CD4-positive, alpha-beta T cell (primary cell): ENCODE measurements around the gene CLCN6. TPM values are rescaled to one million over a fixed set of nuclear protein-coding genes. Genes with fewer than 3 reads are reported as not detected.

Source experiments
- ATAC-seq: fragments of 200-7000 bp; cut with Tn5 transposase; one replicate; pipeline ENCODE4 v1.10.0; 2022; ENCODE audit warnings: mild to moderate bottlenecking; ENCODE audit not compliant: poor library complexity
- CTCF ChIA-PET: fragments of 350-600 bp; sonication (Branson Sonifier 250); formaldehyde crosslinking; loops from one replicate; lab custom pipeline; 2021; ENCODE audit warnings: antibody characterized with exemption, inconsistent platforms; lab: Charles Lee
- POLR2A ChIA-PET: fragments of 350-600 bp; sonication (Branson Sonifier 250); formaldehyde crosslinking; loops from one replicate; lab custom pipeline; 2021; ENCODE audit warnings: antibody characterized with exemption, inconsistent platforms; lab: Charles Lee
- DNase-seq, 14 experiments: peaks; one replicate each; pipeline ENCODE4 v3.0.0-alpha.2; 2013 to 2020; ENCODE audit warnings: mixed read lengths in 2 of 14
- H3K27ac ChIP-seq, 2 donors: one replicate each; pipeline versions ENCODE4 v1.5.1 to v1.7.0; 2013; ENCODE audit warnings: low read length in 2 of 2, low read depth in 1 of 2, mild to moderate bottlenecking in 1 of 2
- H3K27me3 ChIP-seq, 2 experiments: 1 replicate in 1 of 2; 2 replicates in 1 of 2; pipeline versions ENCODE4 v1.6.1 to v1.7.0; 2013; ENCODE audit warnings: low read length in 2 of 2, control low read depth in 1 of 2, mild to moderate bottlenecking in 1 of 2, moderate library complexity in 1 of 2; ENCODE audit not compliant: insufficient read depth in 2 of 2, control insufficient read depth in 1 of 2
- H3K36me3 ChIP-seq: one replicate; pipeline ENCODE4 v1.6.1; 2013; ENCODE audit warnings: low read length, control low read depth; ENCODE audit not compliant: insufficient read depth
- H3K4me1 ChIP-seq: one replicate; pipeline ENCODE4 v1.6.1; 2013; ENCODE audit warnings: low read length, control low read depth; ENCODE audit not compliant: insufficient read depth
- H3K4me3 ChIP-seq: one replicate; pipeline ENCODE4 v1.5.1; 2013; ENCODE audit warnings: mild to moderate bottlenecking, low read length, moderate library complexity
- H3K9me3 ChIP-seq, 2 experiments: 1 replicate in 1 of 2; 2 replicates in 1 of 2; pipeline versions ENCODE4 v1.6.1 to v1.7.0; 2013; ENCODE audit warnings: low read length in 2 of 2, mild to moderate bottlenecking in 2 of 2, control low read depth in 1 of 2, moderate library complexity in 1 of 2; ENCODE audit not compliant: control insufficient read depth in 1 of 2, insufficient read depth in 1 of 2
- H3K27ac Mint-ChIP-seq: one replicate; pipeline ENCODE4 v1.8.0; 2020; ENCODE audit warnings: mixed read lengths
- H3K27me3 Mint-ChIP-seq: one replicate; pipeline ENCODE4 v1.8.0; 2021; ENCODE audit warnings: mixed read lengths
- H3K36me3 Mint-ChIP-seq: one replicate; pipeline ENCODE4 v1.8.0; 2021; ENCODE audit warnings: low read depth, mixed read lengths
- H3K4me1 Mint-ChIP-seq: one replicate; pipeline ENCODE4 v1.8.0; 2021; ENCODE audit warnings: low read depth, mixed read lengths
- H3K4me3 Mint-ChIP-seq: one replicate; pipeline ENCODE4 v1.8.0; 2020; ENCODE audit warnings: mild to moderate bottlenecking, mixed read lengths
- H3K9me3 Mint-ChIP-seq: one replicate; pipeline ENCODE4 v1.8.0; 2020; ENCODE audit warnings: mixed read lengths
- intact Hi-C, 2 experiments: fragments of 100-400 bp; cut with DNase I in 1 of 2; cut with micrococcal nuclease in 1 of 2; formaldehyde crosslinking; loops; one replicate each; pipeline versions ENCODE4 v1.15.1 to v1.9.0; 2023 to 2025; cut with DNase I, micrococcal nuclease
- total RNA-seq, 174 experiments: library from RNA in 2 of 174; stranded (reverse) in 2 of 174; gene quantifications; one replicate each; pipeline ENCODE4 v1.2.3 and lab custom pipeline; 2021 to 2026
- TF ChIP-seq, protein P1 (sequence below): fragments of 200-600 bp; IDR thresholded peaks from one replicate; pipeline ENCODE4 v1.8.0; 2022; ENCODE audit warnings: antibody characterized with exemption, mild to moderate bottlenecking

Gene CLCN6
- total RNA-seq, 2 experiments from 2014 or later = 10.9 to 11.2 TPM

- Mint-ChIP-seq H3K36me3 (no peaks in the 10 kb centered on the region), H3K4me3 (no peak overlapping the region), H3K9me3 (no peaks in the 10 kb centered on the region), H3K27ac (no peak overlapping the region), H3K4me1 (no peaks in the 10 kb centered on the region), H3K27me3 (peaks cover 28% of the 10 kb centered on the region)
- ChIA-PET POLR2A (no interaction called here), CTCF (no interaction called here)
- intact Hi-C loops = no loop called here
- ATAC-seq (no peak), DNase-seq (no peak)
- TF ChIP-seq, protein P1, sequence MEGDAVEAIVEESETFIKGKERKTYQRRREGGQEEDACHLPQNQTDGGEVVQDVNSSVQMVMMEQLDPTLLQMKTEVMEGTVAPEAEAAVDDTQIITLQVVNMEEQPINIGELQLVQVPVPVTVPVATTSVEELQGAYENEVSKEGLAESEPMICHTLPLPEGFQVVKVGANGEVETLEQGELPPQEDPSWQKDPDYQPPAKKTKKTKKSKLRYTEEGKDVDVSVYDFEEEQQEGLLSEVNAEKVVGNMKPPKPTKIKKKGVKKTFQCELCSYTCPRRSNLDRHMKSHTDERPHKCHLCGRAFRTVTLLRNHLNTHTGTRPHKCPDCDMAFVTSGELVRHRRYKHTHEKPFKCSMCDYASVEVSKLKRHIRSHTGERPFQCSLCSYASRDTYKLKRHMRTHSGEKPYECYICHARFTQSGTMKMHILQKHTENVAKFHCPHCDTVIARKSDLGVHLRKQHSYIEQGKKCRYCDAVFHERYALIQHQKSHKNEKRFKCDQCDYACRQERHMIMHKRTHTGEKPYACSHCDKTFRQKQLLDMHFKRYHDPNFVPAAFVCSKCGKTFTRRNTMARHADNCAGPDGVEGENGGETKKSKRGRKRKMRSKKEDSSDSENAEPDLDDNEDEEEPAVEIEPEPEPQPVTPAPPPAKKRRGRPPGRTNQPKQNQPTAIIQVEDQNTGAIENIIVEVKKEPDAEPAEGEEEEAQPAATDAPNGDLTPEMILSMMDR = no peak
- Histone ChIP-seq H3K9me3 (peaks cover 0 to 5% of the 10 kb centered on the region in 2 experiments), H3K4me1 (peaks cover 10% of the 10 kb centered on the region), H3K27me3 (peaks cover 5 to 21% of the 10 kb centered on the region in 2 experiments), H3K4me3 (no peak overlapping the region), H3K27ac (no peak overlapping the region), H3K36me3 (no peaks in the 10 kb centered on the region)
Measured at GRCh38 chr1:11759791-11760190, 46.2 kb upstream of the CLCN6 start.

- Histone ChIP-seq H3K9me3 (peaks cover 0 to 5% of the 10 kb centered on the region in 2 experiments), H3K27ac (no peak overlapping the region), H3K27me3 (peaks cover 5 to 21% of the 10 kb centered on the region in 2 experiments), H3K36me3 (no peaks in the 10 kb centered on the region), H3K4me1 (peaks cover 10% of the 10 kb centered on the region), H3K4me3 (no peak overlapping the region)
- Mint-ChIP-seq H3K36me3 (no peaks in the 10 kb centered on the region), H3K4me3 (no peak overlapping the region), H3K9me3 (no peaks in the 10 kb centered on the region), H3K4me1 (no peaks in the 10 kb centered on the region), H3K27ac (no peak overlapping the region), H3K27me3 (peaks cover 28% of the 10 kb centered on the region)
- ATAC-seq (no peak), DNase-seq (no peak)
- CTCF ChIA-PET = no interaction called here
- intact Hi-C loops = no loop called here
- TF ChIP-seq, protein P1 = no peak
- POLR2A ChIA-PET = no interaction called here
Measured at GRCh38 chr1:11761285-11761684, 44.7 kb upstream of the CLCN6 start.

GRCh38 chr1:11761988-11762406, 44.0 kb upstream of the CLCN6 start, which contains the start of gene C1orf167:
Gene C1orf167 (plus strand): TSS chr1:11762193. CDS start chr1:11764401, 2,208 bp downstream.
- peak; percentile 57 for ATAC-seq
- Mint-ChIP-seq H3K4me1 (no peaks in the 10 kb centered on the region), H3K9me3 (no peaks in the 10 kb centered on the region), H3K36me3 (no peaks in the 10 kb centered on the region), H3K4me3 (no peak within 1 kb of the TSS), H3K27me3 (peaks cover 28% of the 10 kb centered on the region), H3K27ac (no peak within 1 kb of the TSS)
- ChIA-PET CTCF (no interaction called here), POLR2A (no interaction called here)
- peaks cover 10% of the 10 kb centered on the region for H3K4me1 ChIP-seq
- no peak within 1 kb of the TSS for H3K4me3 ChIP-seq
- peak in 10 of 14 experiments; percentile 10 to 66 (median 22) for DNase-seq
- no peaks in the 10 kb centered on the region for H3K36me3 ChIP-seq
- no peak within 1 kb of the TSS for H3K27ac ChIP-seq
- intact Hi-C loops = no loop called here
- peaks cover 0 to 5% of the 10 kb centered on the region in 2 experiments for H3K9me3 ChIP-seq
- TF ChIP-seq, protein P1 = no peak
- peaks cover 5 to 21% of the 10 kb centered on the region in 2 experiments for H3K27me3 ChIP-seq
